ENCODE data around the gene FUBP1. TPM values are rescaled to one million over a fixed set of nuclear protein-coding genes. Genes with fewer than 3 reads are reported as not detected.

FUBP1 gene
- total RNA-seq, 2 experiments from 2014 or later, result 234 to 301 TPM

DNA sequence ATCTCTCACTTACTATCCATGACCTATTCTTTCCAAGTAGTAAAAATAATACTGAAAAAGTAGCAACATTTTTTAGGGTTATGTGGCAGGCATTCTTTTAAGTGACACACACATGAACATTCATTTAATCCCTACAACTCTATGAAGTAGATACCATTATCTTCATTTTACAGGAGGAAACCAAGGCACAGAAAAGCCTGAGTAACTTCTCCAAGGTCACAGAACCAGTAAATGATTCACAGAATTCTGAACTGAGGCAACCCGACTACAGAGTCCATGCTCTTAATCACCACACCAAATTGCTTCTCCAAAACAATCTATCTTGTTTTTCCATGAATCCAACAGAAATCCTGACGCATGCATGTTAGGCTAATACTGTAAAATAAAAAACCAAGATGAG lies 17.5 kb downstream of the FUBP1 start:
- CTCF ChIA-PET (ENCODE audit: unreplicated experiment), result no interaction called here
- Histone ChIP-seq H4K20me1 (ENCODE audit: insufficient read depth, low read length) (peaks cover 21% of the 10 kb centered on the region), H3K9me3 (ENCODE audit: low read length) (no peaks in the 10 kb centered on the region), H3K9me2 (ENCODE audit: insufficient read depth, low read length) (no peaks in the 10 kb centered on the region), H3K4me3 (ENCODE audit: low read depth, low read length, poor library complexity, severe bottlenecking) (no peak overlapping the region), H3K79me2 (ENCODE audit: insufficient read depth, low read depth, low read length) (peaks cover 64% of the 10 kb centered on the region; the same call in 1 of the 2 replicates), H3K27ac (ENCODE audit: low read depth, low read length, poor library complexity, severe bottlenecking) (no peak overlapping the region), H3K36me3 (ENCODE audit: insufficient read depth, low read length) (peaks cover 100% of the 10 kb centered on the region), H2AFZ (ENCODE audit: low read length) (no peak overlapping the region), H3K4me2 (ENCODE audit: low read length) (no peak overlapping the region), H3K4me1 (ENCODE audit: insufficient read depth, low read length, poor library complexity, severe bottlenecking) (no peaks in the 10 kb centered on the region)
- TF ChIP-seq CTCF (conservative IDR thresholded peaks at IDR 0.05; ENCODE audit: low read length) (no peak), EZH2phosphoT487 (IDR thresholded peaks at IDR 0.05; ENCODE audit: borderline replicate concordance, low read depth, low read length) (no peak)
- DNase-seq (ENCODE audit: low spot score), result no peak
- POLR2A ChIA-PET, result interaction anchor here (0.6 kb wide), 1 partner anchor 153 kb away, joined by 3 read pairs; no protein-coding TSS in a partner anchor
- BruUV-seq (replicated peaks), result no TSS peak
- intact Hi-C loops (cut with micrococcal nuclease; ENCODE audit: unreplicated experiment), result no loop called here

DNA sequence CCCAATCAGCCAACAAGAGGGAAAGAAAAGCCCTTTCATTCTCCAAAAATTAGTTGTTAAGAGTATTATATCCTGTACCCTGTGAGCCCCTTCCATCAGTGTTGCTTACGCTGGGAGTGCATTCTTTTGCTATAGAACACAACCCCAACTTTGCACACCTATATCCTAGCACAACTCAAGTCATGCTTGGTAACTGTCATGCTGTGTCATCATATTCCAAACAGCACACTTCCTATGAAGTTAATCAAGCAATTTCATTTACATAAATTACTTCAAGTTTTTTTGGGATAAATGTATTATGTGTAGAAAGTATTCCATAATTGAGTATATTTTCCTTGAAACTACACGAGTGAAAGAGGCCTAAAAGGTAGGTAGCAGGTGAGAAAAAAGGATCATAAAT lies 20.0 kb downstream of the FUBP1 start:
- BruUV-seq (replicated peaks), result no TSS peak
- TF ChIP-seq CTCF (conservative IDR thresholded peaks at IDR 0.05; ENCODE audit: low read length), result no peak
- TF ChIP-seq EZH2phosphoT487 (IDR thresholded peaks at IDR 0.05; ENCODE audit: borderline replicate concordance, low read depth, low read length), result no peak
- Histone ChIP-seq H4K20me1 (ENCODE audit: insufficient read depth, low read length) (peaks cover 16% of the 10 kb centered on the region; the same call in 1 of the 2 replicates), H3K4me3 (ENCODE audit: low read depth, low read length, poor library complexity, severe bottlenecking) (no peak overlapping the region), H3K9me3 (ENCODE audit: low read length) (no peaks in the 10 kb centered on the region), H3K9me2 (ENCODE audit: insufficient read depth, low read length) (no peaks in the 10 kb centered on the region), H3K4me2 (ENCODE audit: low read length) (no peak overlapping the region), H3K4me1 (ENCODE audit: insufficient read depth, low read length, poor library complexity, severe bottlenecking) (no peaks in the 10 kb centered on the region), H2AFZ (ENCODE audit: low read length) (no peak overlapping the region), H3K79me2 (ENCODE audit: insufficient read depth, low read depth, low read length) (peaks cover 56% of the 10 kb centered on the region; the same call in 1 of the 2 replicates), H3K36me3 (ENCODE audit: insufficient read depth, low read length) (peaks cover 100% of the 10 kb centered on the region), H3K27ac (ENCODE audit: low read depth, low read length, poor library complexity, severe bottlenecking) (no peak overlapping the region)
- intact Hi-C loops (cut with micrococcal nuclease; ENCODE audit: unreplicated experiment), result no loop called here
- POLR2A ChIA-PET, result interaction anchor here (0.6 kb wide), 1 partner anchor 23 kb away, joined by 3 read pairs; no protein-coding TSS in a partner anchor
- CTCF ChIA-PET (ENCODE audit: unreplicated experiment), result no interaction called here
- DNase-seq (ENCODE audit: low spot score), result no peak

- DNase-seq (ENCODE audit: low spot score), result no peak
- TF ChIP-seq CTCF (conservative IDR thresholded peaks at IDR 0.05; ENCODE audit: low read length), result no peak
- TF ChIP-seq EZH2phosphoT487 (IDR thresholded peaks at IDR 0.05; ENCODE audit: borderline replicate concordance, low read depth, low read length), result no peak
- peaks cover 52% of the 10 kb centered on the region; the same call in 1 of the 2 replicates for H3K79me2 ChIP-seq (ENCODE audit: insufficient read depth, low read depth, low read length)
- H3K9me2 ChIP-seq (ENCODE audit: insufficient read depth, low read length), result no peaks in the 10 kb centered on the region
- H3K36me3 ChIP-seq (ENCODE audit: insufficient read depth, low read length), result peaks cover 100% of the 10 kb centered on the region
- H3K4me3 ChIP-seq (ENCODE audit: low read depth, low read length, poor library complexity, severe bottlenecking), result no peak overlapping the region
- ChIA-PET POLR2A (interaction anchor here (0.6 kb wide), 1 partner anchor 17 kb away, joined by 4 read pairs; no protein-coding TSS in a partner anchor), CTCF (ENCODE audit: unreplicated experiment) (no interaction called here)
- no peak overlapping the region for H3K4me2 ChIP-seq (ENCODE audit: low read length)
- BruUV-seq (replicated peaks), result no TSS peak
- no peaks in the 10 kb centered on the region for H3K4me1 ChIP-seq (ENCODE audit: insufficient read depth, low read length, poor library complexity, severe bottlenecking)
- H4K20me1 ChIP-seq (ENCODE audit: insufficient read depth, low read length), result peaks cover 16% of the 10 kb centered on the region; the same call in 1 of the 2 replicates
- intact Hi-C loops (cut with micrococcal nuclease; ENCODE audit: unreplicated experiment), result no loop called here
- H3K9me3 ChIP-seq (ENCODE audit: low read length), result no peaks in the 10 kb centered on the region
- no peak overlapping the region for H3K27ac ChIP-seq (ENCODE audit: low read depth, low read length, poor library complexity, severe bottlenecking)
- no peak overlapping the region for H2AFZ ChIP-seq (ENCODE audit: low read length)
Observed at GRCh38 chr1:77958391-77958790, 20.5 kb downstream of the FUBP1 start.

All from OCI-LY7 (cell line).